Colon (tissue), 2 donors: Measurements from ENCODE around the gene RBM47.
"Not testable (repeated sequence)": the region's sequence is repeated elsewhere in the genome, so short reads cannot be mapped to it uniquely, and the experiment has no call there.

Source experiments
- FAIRE-seq: peaks from 2 replicates; lab custom pipeline; 2012; peaks lifted over from hg19 to GRCh38; lab: Jason Lieb, UNC
- donor health status: control.
- donor health status: control.

RBM47 gene

GRCh38 chr4:40526741-40527140 is 102.9 kb downstream of the RBM47 start:
- FAIRE-seq = no peak

DNA sequence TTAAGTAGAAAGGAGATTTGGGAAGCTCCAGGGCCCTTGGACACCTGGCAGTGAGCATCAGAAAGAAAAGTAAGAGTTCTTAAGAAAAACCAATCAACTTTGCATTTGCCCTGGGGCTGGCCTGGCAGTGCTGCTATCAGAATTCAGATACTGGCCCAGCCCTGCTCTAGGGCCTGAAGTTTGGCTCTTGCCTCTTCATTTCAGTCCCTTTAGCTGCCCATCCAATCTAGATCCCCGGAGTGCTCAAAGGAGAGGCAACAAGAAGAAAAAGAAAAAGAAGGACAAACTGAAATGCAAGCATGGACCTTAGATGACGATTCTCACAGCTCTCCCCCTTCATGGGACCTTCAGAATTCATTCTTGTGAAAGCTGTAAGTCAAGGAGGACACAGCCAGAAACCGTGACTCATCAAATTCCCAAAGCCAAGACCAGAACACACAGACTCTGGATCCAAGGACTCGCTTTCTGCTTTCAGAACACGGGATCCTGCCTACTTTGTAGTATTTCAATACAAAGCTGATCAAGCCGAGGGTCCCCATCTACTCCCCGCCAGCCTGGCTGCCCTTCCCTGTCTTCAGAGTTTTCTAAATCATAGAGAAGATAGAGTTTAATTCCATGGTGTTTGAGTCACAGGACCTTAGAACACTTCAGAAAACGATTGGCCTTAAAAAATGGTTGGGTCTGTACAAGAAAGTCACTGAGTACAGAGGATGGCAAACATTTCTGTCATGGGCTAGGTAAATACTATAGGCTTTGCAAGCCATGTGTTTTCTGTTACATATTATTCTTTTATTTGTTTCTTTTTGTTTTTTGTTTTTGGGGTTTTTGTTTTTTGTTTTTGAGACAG is 103.7 kb downstream of the RBM47 start:
- FAIRE-seq = no peak

GRCh38 chr4:40524366-40525041 is 105.2 kb downstream of the RBM47 start:
- FAIRE-seq = no peak

GRCh38 chr4:40523581-40523980 is 106.1 kb downstream of the RBM47 start:
- no peak for FAIRE-seq

DNA sequence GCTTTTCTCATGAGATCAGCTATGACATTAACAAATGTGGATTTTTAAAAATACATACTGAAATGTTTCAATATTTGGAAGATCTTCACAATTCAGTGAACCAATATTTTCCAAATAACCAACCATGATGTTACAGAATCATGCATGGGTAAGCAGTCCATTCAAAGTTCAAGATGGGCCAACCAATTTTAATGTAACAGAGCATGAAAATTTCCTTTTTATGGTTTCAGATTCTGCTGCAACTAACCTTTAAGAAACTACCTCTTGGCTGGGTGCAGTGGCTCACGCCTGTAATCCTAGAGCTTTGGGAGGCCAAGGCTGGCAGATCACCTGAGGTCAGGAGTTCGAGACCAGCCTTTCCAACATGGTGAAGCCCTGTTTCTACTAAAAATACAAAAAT is 107.7 kb downstream of the RBM47 start:
- no peak for FAIRE-seq

- FAIRE-seq = no peak
Observed at GRCh38 chr4:40520533-40520932, 109.1 kb downstream of the RBM47 start.

GRCh38 chr4:40517081-40517480 is 112.6 kb downstream of the RBM47 start:
- FAIRE-seq = not testable (repeated sequence)

DNA sequence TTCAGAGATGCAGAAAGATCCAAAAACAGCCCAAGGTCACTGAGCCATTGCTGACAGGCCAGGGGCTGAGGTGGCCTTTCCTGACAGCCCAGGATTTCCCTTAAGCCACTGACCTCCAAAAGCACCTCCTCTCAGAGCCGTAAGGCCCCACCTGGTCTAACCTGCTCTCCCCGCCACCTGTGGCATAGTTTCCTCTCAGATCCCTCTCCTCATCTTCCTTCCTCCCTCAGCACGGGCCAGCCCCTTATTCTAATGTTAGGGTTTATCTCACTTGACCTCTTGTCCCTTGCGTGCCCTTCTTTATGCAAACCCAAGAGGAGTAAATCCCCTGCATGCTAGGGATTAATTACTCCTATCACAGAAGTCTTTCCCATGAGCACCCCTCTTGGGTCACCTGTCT is 113.0 kb downstream of the RBM47 start:
- no peak for FAIRE-seq

GRCh38 chr4:40515398-40516293 is 114.0 kb downstream of the RBM47 start:
- FAIRE-seq = no peak

GRCh38 chr4:40515037-40515397 is 114.6 kb downstream of the RBM47 start:
- FAIRE-seq = no peak

DNA sequence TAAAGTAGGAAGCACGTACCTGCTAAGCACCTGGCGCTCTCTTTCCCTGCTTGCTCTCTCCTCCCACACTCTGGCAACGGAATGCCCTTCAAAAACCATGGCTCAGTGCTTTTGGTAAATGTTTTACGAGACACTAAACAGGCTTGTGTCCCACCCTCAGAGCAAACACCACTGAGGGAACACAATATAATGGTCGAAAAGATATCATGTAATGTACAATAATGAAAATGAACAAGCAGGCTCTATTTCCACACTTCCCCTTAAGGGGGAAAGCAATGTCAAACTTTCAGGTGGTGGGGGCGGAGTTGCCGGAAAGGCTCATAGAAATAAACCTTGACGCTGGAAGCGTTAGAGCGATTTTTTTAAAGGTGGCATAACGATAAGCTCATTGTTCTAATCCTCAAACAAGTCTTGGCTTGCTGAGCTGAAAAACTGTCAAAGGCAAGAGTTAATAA is 115.1 kb downstream of the RBM47 start:
- FAIRE-seq = no peak

DNA sequence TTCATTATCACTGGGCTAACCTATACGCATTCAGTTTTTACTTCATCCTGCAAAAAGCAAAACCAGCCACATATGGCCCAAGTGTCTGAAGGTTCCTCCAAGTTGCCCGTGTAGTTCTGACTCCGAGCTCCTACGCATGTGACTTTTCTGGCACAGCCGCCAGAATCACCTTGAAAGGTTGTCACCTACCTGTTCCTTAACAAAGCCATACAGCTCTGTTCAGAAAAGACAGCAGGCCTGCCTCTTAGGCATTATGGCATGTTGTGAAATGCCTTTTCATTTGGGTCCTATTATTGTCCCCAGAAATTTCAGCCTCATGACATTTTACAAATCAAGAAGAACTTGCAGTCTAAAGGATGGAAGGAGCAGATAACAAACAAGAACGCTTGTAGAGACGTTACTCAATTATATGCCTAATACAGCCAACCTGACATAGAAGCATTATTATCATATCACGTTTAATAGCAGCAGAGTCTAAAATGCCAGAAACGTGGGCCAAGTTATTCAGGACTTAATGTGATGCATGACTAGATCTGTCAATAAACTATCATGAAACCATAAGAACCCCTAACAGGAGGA is 118.5 kb downstream of the RBM47 start:
- no peak for FAIRE-seq

GRCh38 chr4:40507977-40508376 is 121.7 kb downstream of the RBM47 start:
- no peak for FAIRE-seq

DNA sequence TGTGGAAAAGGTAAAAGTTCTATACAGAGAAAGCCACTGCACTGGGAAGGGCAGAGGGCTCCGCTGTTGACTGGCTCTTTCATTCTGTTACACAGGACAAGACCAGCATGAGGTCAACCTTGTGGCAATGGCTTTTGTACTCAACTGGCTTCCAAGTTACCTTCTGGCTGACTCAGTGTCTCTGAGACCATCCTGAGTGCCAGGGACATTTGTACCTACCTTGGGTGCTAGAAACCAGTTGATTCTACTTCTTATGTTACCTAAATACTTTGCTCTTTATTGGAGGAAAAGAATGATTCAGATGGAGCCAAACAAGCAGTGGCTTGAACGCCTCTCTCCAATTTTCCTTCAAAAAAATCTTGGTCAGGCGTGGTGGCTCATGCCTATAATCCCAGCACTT is 123.2 kb downstream of the RBM47 start:
- no peak for FAIRE-seq

DNA sequence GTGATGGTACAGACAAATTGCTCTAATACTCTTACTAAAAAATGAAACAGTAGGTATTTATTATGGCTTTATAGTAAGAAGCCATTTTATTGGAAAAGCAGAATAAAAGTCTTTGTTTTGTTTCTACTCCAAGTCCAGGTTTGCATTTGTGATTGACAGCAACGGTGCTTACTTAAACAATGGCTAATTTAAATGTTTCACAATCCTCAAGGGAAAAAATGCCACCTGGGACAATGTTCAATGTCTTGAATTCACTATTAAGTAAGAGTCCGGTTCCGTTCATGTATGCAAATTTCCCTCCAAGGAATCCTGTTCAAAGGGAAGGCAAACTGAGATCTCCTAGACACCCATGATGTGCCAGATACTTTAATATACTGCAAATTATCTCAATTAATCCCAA is 123.6 kb downstream of the RBM47 start:
- FAIRE-seq = no peak

DNA sequence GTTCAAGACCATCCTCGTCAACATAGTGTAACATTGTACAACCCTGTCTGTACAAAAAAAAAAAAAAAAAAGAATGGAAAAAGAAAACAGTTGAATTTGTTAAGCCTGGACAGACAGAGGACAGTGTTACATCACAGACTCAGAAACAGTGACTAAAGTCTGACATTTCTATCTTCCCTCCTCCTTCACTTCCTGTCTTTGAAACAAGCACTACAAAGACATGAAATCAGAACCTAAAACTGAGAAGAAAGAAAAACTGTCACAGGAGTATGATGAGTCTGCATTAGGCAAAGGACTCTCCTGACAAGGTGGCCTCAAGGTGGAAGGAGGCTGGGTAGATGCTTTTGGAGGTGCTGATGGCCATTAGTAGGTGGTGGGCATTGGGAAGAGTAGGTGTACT is 126.7 kb downstream of the RBM47 start:
- FAIRE-seq = no peak

DNA sequence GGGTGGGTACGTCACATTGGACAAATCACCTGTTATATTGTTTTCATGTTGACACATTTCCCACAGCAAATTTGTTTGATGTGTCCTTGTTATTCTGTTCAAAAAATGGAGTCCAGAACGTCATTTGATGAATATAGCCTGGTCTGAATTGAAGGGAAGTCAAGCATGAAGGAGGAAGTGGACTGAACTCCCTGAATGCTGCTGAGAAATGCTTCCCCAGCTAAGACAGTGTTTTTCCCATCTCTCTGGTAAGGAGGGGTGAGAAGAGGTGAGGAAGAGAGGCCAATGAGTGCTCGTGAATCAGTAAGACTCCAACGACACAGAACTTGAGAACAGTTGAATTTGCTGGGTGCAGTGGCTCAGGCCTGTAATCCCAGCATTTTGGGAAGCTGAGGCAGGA is 127.4 kb downstream of the RBM47 start:
- FAIRE-seq = no peak

DNA sequence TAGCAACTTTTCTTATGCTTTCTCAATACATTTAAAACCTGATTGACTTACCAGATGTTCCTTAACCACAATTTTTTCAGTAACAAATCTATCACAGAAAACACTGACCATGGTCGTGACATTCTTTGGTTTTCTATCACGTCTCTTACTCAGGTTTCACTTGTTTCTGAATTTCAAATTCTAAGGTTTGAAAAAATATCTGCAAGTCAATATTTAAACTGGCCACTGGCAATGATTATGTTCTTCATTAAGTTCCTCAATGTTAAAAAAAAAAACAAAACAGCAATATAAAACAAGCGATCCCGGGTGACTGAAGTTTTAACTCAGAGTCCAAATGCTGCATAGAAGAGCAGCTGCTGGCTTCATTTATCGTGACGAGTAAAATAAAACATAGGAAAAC is 128.9 kb downstream of the RBM47 start:
- no peak for FAIRE-seq

GRCh38 chr4:40493160-40493559 is 136.5 kb downstream of the RBM47 start:
- no peak for FAIRE-seq

DNA sequence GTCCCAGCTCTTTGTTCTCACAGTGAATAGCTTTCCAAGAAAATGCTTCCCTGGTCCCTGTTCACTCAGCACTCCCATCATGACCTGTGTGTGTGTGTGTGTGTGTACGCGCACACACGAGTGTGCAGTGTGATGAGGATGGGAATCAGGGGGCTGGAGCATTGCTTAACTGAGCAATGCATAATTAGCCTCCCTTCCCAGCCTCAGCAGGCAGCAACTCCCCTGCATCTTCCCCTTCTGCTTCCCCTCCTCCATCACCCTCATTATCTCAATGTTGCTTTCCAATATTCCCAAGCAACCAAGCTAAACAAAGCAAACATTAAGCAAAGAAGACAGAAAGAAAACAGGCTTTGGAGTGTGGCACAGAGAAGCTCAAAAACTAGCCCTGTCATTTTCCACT is 137.0 kb downstream of the RBM47 start:
- FAIRE-seq = no peak

DNA sequence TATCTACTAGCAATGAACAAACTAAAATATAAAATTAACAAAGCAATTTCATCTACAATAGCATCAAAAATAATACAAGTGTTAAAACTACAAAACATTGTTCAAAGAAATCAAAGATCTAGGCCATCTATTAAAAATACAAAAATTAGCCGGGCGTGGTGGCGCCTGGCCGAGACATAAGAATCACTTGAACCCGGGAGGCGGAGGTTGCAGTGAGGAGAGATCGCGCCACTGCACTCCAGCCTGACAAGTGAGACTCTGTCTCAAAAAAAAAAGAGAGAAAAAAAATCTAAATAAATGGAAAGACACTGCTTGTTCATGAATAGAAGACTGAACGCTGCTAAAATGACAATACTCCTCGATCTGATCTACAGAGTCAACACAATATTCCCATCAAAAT is 139.2 kb downstream of the RBM47 start:
- FAIRE-seq = no peak

DNA sequence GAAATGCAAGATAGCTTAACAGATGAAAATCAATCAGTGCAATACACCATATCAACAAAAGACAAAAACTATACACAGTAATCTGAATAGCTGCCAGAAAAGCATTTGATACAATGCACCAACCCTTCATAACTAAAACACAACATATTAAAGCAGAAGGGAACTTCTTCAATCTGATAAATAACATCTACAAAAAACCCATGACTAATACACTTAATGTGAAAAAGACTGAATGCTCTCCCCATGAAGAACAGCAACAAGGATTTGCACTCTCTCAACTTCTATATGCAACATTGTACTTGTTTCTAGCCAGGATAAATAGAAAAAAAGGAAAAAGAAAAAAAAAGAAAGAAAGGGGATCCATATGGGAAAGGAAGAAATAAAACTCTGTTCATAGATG is 139.7 kb downstream of the RBM47 start:
- no peak for FAIRE-seq
